ENCODE data around the gene FAM136A. TPM values are rescaled to one million over a fixed set of nuclear protein-coding genes. Genes with fewer than 3 reads are reported as not detected.

The FAM136A gene
- total RNA-seq: 10 to 100 TPM; 26.2 to 31.1 TPM

- Histone ChIP-seq H3K27me3 (replicated peaks; ENCODE audit: insufficient read depth) (no peaks in the 10 kb centered on the region), H3K9me3 (no peaks in the 10 kb centered on the region), H3K27ac (peak within 1 kb of the TSS; percentile 85 to 89), H3K36me3 (no peaks in the 10 kb centered on the region), H3K4me1 (replicated peaks) (peaks cover 3% of the 10 kb centered on the region), H3K4me3 (peak within 1 kb of the TSS; percentile 76 to 81)
- under 1% methylated on average over 68 of the region's 79 CpGs for WGBS
- DNase-seq (ENCODE audit: low spot score): peak; percentile 78
- TF ChIP-seq CTCF (IDR thresholded peaks at IDR 0.05): peak; percentile 93 to 98 (median 96)
- peak; percentile 42 for TF ChIP-seq POLR2A (IDR thresholded peaks at IDR 0.05)
- peak; percentile 48 for TF ChIP-seq POLR2AphosphoS5 (IDR thresholded peaks at IDR 0.05)
- intact Hi-C loops (cut with DNase I): no loop called here
Observed at GRCh38 chr2:70301344-70302194, at the start of gene FAM136A. FAM136A (minus strand) TSS chr2:70302067; CDS start chr2:70302011, 56 bp downstream.

- DNase-seq (ENCODE audit: low spot score): no peak
- TF ChIP-seq POLR2A (IDR thresholded peaks at IDR 0.05) (no peak), POLR2AphosphoS5 (IDR thresholded peaks at IDR 0.05) (no peak), CTCF (IDR thresholded peaks at IDR 0.05) (no peak)
- Histone ChIP-seq H3K9me3 (no peaks in the 10 kb centered on the region), H3K4me1 (replicated peaks) (no peaks in the 10 kb centered on the region), H3K27ac (no peak overlapping the region), H3K36me3 (no peaks in the 10 kb centered on the region), H3K27me3 (replicated peaks; ENCODE audit: insufficient read depth) (peaks cover 3% of the 10 kb centered on the region), H3K4me3 (no peak overlapping the region)
- WGBS: 76% methylated on average over 3 of the region's 3 CpGs
- intact Hi-C loops (cut with DNase I): no loop called here
Observed at GRCh38 chr2:70349921-70350685, 48.2 kb upstream of the FAM136A start.

GRCh38 chr2:70347831-70348230 lies 46.0 kb upstream of the FAM136A start:
- no peak for DNase-seq (ENCODE audit: low spot score)
- H3K27ac ChIP-seq: no peak overlapping the region
- intact Hi-C loops (cut with DNase I): no loop called here

GRCh38 chr2:70344195-70344594 lies 42.3 kb upstream of the FAM136A start:
- WGBS: 57% methylated on average over 1 of the region's 1 CpG
- Histone ChIP-seq H3K36me3 (no peaks in the 10 kb centered on the region), H3K4me1 (replicated peaks) (no peaks in the 10 kb centered on the region), H3K4me3 (no peak overlapping the region), H3K27ac (no peak overlapping the region), H3K9me3 (no peaks in the 10 kb centered on the region), H3K27me3 (replicated peaks; ENCODE audit: insufficient read depth) (peaks cover 3% of the 10 kb centered on the region)
- TF ChIP-seq CTCF (IDR thresholded peaks at IDR 0.05) (no peak), POLR2A (IDR thresholded peaks at IDR 0.05) (no peak), POLR2AphosphoS5 (IDR thresholded peaks at IDR 0.05) (no peak)
- intact Hi-C loops (cut with DNase I): no loop called here
- DNase-seq (ENCODE audit: low spot score): no peak

More at GRCh38 chr2:70347831-70348230, 46.0 kb upstream of the FAM136A start:
- Histone ChIP-seq H3K36me3 (no peaks in the 10 kb centered on the region), H3K27me3 (replicated peaks; ENCODE audit: insufficient read depth) (peaks cover 3% of the 10 kb centered on the region), H3K4me3 (no peak overlapping the region), H3K9me3 (no peaks in the 10 kb centered on the region), H3K4me1 (replicated peaks) (no peaks in the 10 kb centered on the region)
- TF ChIP-seq POLR2A (IDR thresholded peaks at IDR 0.05) (no peak), POLR2AphosphoS5 (IDR thresholded peaks at IDR 0.05) (no peak), CTCF (IDR thresholded peaks at IDR 0.05) (no peak)
- WGBS: 88% methylated on average over 1 of the region's 1 CpG

Measured in prostate gland (tissue), 2 donors.